ENCODE data around the gene TTK. TPM values are rescaled to one million over a fixed set of nuclear protein-coding genes. Genes with fewer than 3 reads are reported as not detected.

Gene TTK
- total and polyA plus RNA-seq, 4 donors = under 0.01 to 21.1 (median 0.53) TPM

DNA sequence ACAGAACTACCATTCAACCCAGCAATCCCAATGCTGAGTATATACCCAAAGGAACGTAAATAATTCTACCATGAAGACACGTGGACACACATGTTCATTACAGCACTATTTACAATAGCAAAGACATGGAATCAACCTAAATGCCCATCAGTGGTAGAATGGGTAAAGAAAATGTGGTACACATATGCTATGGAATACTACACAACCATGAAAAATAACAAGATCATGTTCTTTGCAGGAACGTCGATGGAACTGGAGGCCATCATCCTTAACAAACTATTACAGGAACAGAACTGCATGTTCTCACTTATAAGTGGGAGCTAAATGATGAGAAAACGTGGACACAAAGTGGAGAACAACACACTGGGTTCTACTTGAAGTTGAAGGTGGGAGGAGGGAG lies 34.7 kb upstream of the TTK start:
- Histone ChIP-seq H3K9ac (ENCODE audit: low read depth in 1 of 2, low read length in 2 of 2) (no peak overlapping the region), H3K36me3 (ENCODE audit: control insufficient read depth in 4 of 4, insufficient read depth in 3 of 4, low read depth in 1 of 4, low read length in 3 of 4) (no peaks in the 10 kb centered on the region), H3K27ac (ENCODE audit: low read depth in 1 of 2, low read length in 2 of 2) (no peak overlapping the region), H3K9me3 (ENCODE audit: control insufficient read depth in 4 of 4, low read length in 3 of 4) (peaks cover 0 to 14% (median 2%) of the 10 kb centered on the region in 4 donors), H3K27me3 (ENCODE audit: control insufficient read depth in 4 of 4, insufficient read depth in 4 of 4, low read length in 3 of 4) (no peaks in the 10 kb centered on the region), H3K4me3 (ENCODE audit: low read depth in 1 of 3, low read length in 3 of 3) (no peak overlapping the region), H3K4me1 (ENCODE audit: control insufficient read depth in 4 of 4, insufficient read depth in 4 of 4, low read length in 3 of 4) (no peaks in the 10 kb centered on the region)
- no peak for TF ChIP-seq FOXA1 (IDR thresholded peaks at IDR 0.05)
- no peak for TF ChIP-seq NR2F2 (IDR thresholded peaks at IDR 0.05)
- TF ChIP-seq, protein P1, sequence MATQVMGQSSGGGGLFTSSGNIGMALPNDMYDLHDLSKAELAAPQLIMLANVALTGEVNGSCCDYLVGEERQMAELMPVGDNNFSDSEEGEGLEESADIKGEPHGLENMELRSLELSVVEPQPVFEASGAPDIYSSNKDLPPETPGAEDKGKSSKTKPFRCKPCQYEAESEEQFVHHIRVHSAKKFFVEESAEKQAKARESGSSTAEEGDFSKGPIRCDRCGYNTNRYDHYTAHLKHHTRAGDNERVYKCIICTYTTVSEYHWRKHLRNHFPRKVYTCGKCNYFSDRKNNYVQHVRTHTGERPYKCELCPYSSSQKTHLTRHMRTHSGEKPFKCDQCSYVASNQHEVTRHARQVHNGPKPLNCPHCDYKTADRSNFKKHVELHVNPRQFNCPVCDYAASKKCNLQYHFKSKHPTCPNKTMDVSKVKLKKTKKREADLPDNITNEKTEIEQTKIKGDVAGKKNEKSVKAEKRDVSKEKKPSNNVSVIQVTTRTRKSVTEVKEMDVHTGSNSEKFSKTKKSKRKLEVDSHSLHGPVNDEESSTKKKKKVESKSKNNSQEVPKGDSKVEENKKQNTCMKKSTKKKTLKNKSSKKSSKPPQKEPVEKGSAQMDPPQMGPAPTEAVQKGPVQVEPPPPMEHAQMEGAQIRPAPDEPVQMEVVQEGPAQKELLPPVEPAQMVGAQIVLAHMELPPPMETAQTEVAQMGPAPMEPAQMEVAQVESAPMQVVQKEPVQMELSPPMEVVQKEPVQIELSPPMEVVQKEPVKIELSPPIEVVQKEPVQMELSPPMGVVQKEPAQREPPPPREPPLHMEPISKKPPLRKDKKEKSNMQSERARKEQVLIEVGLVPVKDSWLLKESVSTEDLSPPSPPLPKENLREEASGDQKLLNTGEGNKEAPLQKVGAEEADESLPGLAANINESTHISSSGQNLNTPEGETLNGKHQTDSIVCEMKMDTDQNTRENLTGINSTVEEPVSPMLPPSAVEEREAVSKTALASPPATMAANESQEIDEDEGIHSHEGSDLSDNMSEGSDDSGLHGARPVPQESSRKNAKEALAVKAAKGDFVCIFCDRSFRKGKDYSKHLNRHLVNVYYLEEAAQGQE (IDR thresholded peaks at IDR 0.05) = no peak
- TF ChIP-seq, protein P2, sequence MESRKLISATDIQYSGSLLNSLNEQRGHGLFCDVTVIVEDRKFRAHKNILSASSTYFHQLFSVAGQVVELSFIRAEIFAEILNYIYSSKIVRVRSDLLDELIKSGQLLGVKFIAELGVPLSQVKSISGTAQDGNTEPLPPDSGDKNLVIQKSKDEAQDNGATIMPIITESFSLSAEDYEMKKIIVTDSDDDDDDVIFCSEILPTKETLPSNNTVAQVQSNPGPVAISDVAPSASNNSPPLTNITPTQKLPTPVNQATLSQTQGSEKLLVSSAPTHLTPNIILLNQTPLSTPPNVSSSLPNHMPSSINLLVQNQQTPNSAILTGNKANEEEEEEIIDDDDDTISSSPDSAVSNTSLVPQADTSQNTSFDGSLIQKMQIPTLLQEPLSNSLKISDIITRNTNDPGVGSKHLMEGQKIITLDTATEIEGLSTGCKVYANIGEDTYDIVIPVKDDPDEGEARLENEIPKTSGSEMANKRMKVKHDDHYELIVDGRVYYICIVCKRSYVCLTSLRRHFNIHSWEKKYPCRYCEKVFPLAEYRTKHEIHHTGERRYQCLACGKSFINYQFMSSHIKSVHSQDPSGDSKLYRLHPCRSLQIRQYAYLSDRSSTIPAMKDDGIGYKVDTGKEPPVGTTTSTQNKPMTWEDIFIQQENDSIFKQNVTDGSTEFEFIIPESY (IDR thresholded peaks at IDR 0.05) = no peak
- no peak for TF ChIP-seq FOXA2 (IDR thresholded peaks at IDR 0.05)
- TF ChIP-seq GABPA (IDR thresholded peaks at IDR 0.05 in 1 of 2, conservative IDR thresholded peaks at IDR 0.05 in 1 of 2) = no peak
- 87% methylated on average over 5 of the region's 5 CpGs for WGBS
- DNase-seq (ENCODE audit: low spot score) = no peak

DNA sequence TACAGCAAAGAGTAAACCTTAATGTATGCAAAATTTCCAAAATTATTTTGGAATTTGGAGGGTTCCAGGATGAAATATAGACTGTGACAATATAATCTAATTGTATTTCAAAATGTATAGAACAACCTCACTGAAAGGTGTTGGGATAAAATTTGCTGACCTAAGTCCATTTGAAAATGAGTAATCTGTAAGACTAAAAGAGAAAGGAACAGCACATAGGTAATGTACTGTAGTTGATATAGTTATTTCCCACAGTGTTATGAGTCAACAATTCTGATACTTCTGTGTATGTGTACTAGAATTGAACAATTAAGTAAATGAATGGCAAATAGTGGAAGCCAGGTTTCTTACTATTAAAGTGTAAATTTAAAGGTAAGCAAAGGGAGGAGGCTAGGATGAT lies 33.3 kb upstream of the TTK start:
- DNase-seq (ENCODE audit: low spot score) = no peak
- peaks cover 0 to 14% (median 2%) of the 10 kb centered on the region in 4 donors for H3K9me3 ChIP-seq (ENCODE audit: control insufficient read depth in 4 of 4, low read length in 3 of 4)
- no peak overlapping the region for H3K9ac ChIP-seq (ENCODE audit: low read depth in 1 of 2, low read length in 2 of 2)
- no peaks in the 10 kb centered on the region for H3K36me3 ChIP-seq (ENCODE audit: control insufficient read depth in 4 of 4, insufficient read depth in 3 of 4, low read depth in 1 of 4, low read length in 3 of 4)
- H3K4me1 ChIP-seq (ENCODE audit: control insufficient read depth in 4 of 4, insufficient read depth in 4 of 4, low read length in 3 of 4) = no peaks in the 10 kb centered on the region
- H3K4me3 ChIP-seq (ENCODE audit: low read depth in 1 of 3, low read length in 3 of 3) = no peak overlapping the region
- no peak overlapping the region for H3K27ac ChIP-seq (ENCODE audit: low read depth in 1 of 2, low read length in 2 of 2)
- TF ChIP-seq HNF4A (conservative IDR thresholded peaks at IDR 0.05) (no peak), YY1 (IDR thresholded peaks at IDR 0.05) (no peak), FOXA2 (IDR thresholded peaks at IDR 0.05) (no peak), NR2F2 (IDR thresholded peaks at IDR 0.05) (no peak), JUND (IDR thresholded peaks at IDR 0.05) (no peak), SP1 (IDR thresholded peaks at IDR 0.05) (no peak), TAF1 (conservative IDR thresholded peaks at IDR 0.05) (no peak), CTCF (IDR thresholded peaks at IDR 0.05; ENCODE audit: low read depth, low read length, missing input control) (no peak), RXRA (IDR thresholded peaks at IDR 0.05) (no peak)
- TF ChIP-seq, protein P2 (IDR thresholded peaks at IDR 0.05) = no peak
- TF ChIP-seq, protein P3, sequence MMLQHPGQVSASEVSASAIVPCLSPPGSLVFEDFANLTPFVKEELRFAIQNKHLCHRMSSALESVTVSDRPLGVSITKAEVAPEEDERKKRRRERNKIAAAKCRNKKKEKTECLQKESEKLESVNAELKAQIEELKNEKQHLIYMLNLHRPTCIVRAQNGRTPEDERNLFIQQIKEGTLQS (IDR thresholded peaks at IDR 0.05) = no peak
- TF ChIP-seq, protein P1 (IDR thresholded peaks at IDR 0.05) = no peak
- TF ChIP-seq, protein P4, sequence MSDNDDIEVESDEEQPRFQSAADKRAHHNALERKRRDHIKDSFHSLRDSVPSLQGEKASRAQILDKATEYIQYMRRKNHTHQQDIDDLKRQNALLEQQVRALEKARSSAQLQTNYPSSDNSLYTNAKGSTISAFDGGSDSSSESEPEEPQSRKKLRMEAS (IDR thresholded peaks at IDR 0.05) = no peak
- no peaks in the 10 kb centered on the region for H3K27me3 ChIP-seq (ENCODE audit: control insufficient read depth in 4 of 4, insufficient read depth in 4 of 4, low read length in 3 of 4)

Measured in liver (tissue), 9 donors.